ENCODE results near the gene TNIP1.

The TNIP1 gene

GRCh38 chr5:150999704-151000442, 81.0 kb downstream of the TNIP1 start:
- Mint-ChIP-seq H3K27ac (no peak overlapping the region), H3K4me1 (ENCODE audit: low read depth) (no peaks in the 10 kb centered on the region), H3K9me3 (no peaks in the 10 kb centered on the region), H3K36me3 (ENCODE audit: low read depth) (no peaks in the 10 kb centered on the region), H3K27me3 (ENCODE audit: low read depth) (no peaks in the 10 kb centered on the region), H3K4me3 (no peak overlapping the region)

- peaks cover 10% of the 10 kb centered on the region for H3K36me3 Mint-ChIP-seq (ENCODE audit: low read depth)
- H3K9me3 Mint-ChIP-seq, result peaks cover 6% of the 10 kb centered on the region
- H3K4me3 Mint-ChIP-seq, result no peak overlapping the region
- no peaks in the 10 kb centered on the region for H3K4me1 Mint-ChIP-seq (ENCODE audit: low read depth)
- no peak overlapping the region for H3K27ac Mint-ChIP-seq
- H3K27me3 Mint-ChIP-seq (ENCODE audit: low read depth), result no peaks in the 10 kb centered on the region
Measured at GRCh38 chr5:150993826-150994412, 86.9 kb downstream of the TNIP1 start.

GRCh38 chr5:150993422-150993821, 87.4 kb downstream of the TNIP1 start:
- H3K27me3 Mint-ChIP-seq (ENCODE audit: low read depth), result no peaks in the 10 kb centered on the region
- no peak overlapping the region for H3K4me3 Mint-ChIP-seq
- no peak overlapping the region for H3K27ac Mint-ChIP-seq
- peaks cover 10% of the 10 kb centered on the region for H3K36me3 Mint-ChIP-seq (ENCODE audit: low read depth)
- peaks cover 6% of the 10 kb centered on the region for H3K9me3 Mint-ChIP-seq
- H3K4me1 Mint-ChIP-seq (ENCODE audit: low read depth), result no peaks in the 10 kb centered on the region

- H3K27me3 Mint-ChIP-seq (ENCODE audit: low read depth), result no peaks in the 10 kb centered on the region
- no peak overlapping the region for H3K27ac Mint-ChIP-seq
- peaks cover 10% of the 10 kb centered on the region for H3K36me3 Mint-ChIP-seq (ENCODE audit: low read depth)
- H3K9me3 Mint-ChIP-seq, result peaks cover 6% of the 10 kb centered on the region
- no peaks in the 10 kb centered on the region for H3K4me1 Mint-ChIP-seq (ENCODE audit: low read depth)
- H3K4me3 Mint-ChIP-seq, result no peak overlapping the region
Measured at GRCh38 chr5:150992705-150993104, 88.1 kb downstream of the TNIP1 start.

GRCh38 chr5:150989695-150990094, 91.1 kb downstream of the TNIP1 start:
- H3K9me3 Mint-ChIP-seq, result peaks cover 9% of the 10 kb centered on the region
- H3K4me1 Mint-ChIP-seq (ENCODE audit: low read depth), result no peaks in the 10 kb centered on the region
- no peak overlapping the region for H3K4me3 Mint-ChIP-seq
- no peak overlapping the region for H3K27ac Mint-ChIP-seq
- H3K27me3 Mint-ChIP-seq (ENCODE audit: low read depth), result no peaks in the 10 kb centered on the region
- H3K36me3 Mint-ChIP-seq (ENCODE audit: low read depth), result peaks cover 10% of the 10 kb centered on the region

GRCh38 chr5:150987746-150988145, 93.1 kb downstream of the TNIP1 start:
- Mint-ChIP-seq H3K27ac (no peak overlapping the region), H3K9me3 (peaks cover 12% of the 10 kb centered on the region), H3K4me3 (no peak overlapping the region), H3K4me1 (ENCODE audit: low read depth) (no peaks in the 10 kb centered on the region), H3K27me3 (ENCODE audit: low read depth) (no peaks in the 10 kb centered on the region), H3K36me3 (ENCODE audit: low read depth) (peaks cover 8% of the 10 kb centered on the region)

All from T-helper 1 cell treated with Interleukin-12 subunit alpha and Interleukin-12 subunit beta and Interleukin-4 antibody, amounts not matched to agents 30 μg/mL and 1 μg/mL, for 36 hours (primary cell).